Hepatocyte (in vitro differentiated cells): ENCODE results near the gene PDIA6.

Experiments
- CTCF ChIP-seq: fragments of 200-600 bp; sonication (generic); IDR thresholded peaks from 2 replicates; pipeline ENCODE4 v1.5.1; 2016; ENCODE audit warnings: antibody characterized with exemption, mild to moderate bottlenecking; ENCODE audit not compliant: poor library complexity
- EZH2 ChIP-seq: fragments of 200-600 bp; sonication (generic); IDR thresholded peaks from 2 replicates; pipeline ENCODE4 v1.6.1; 2016; ENCODE audit warnings: antibody characterized with exemption, mild to moderate bottlenecking, borderline replicate concordance
- EZH2phosphoT487 ChIP-seq: fragments of 200-600 bp; sonication (generic); IDR thresholded peaks from one replicate; pipeline ENCODE4 v1.6.1; 2018; ENCODE audit warnings: antibody characterized with exemption, mild to moderate bottlenecking, low read depth, moderate library complexity; ENCODE audit not compliant: unreplicated experiment, severe bottlenecking

- TF ChIP-seq CTCF (no peak), EZH2 (no peak), EZH2phosphoT487 (no peak)
These were observed 36.0 kb upstream of the PDIA6 start for GRCh38 chr2:10848541-10848940.
